GM23248 (cell line): ENCODE data around the gene AHRR. TPM values are rescaled to one million over a fixed set of nuclear protein-coding genes. Genes with fewer than 3 reads are reported as not detected.
"Not testable (repeated sequence)": the region's sequence is repeated elsewhere in the genome, so short reads cannot be mapped to it uniquely, and the experiment has no call there.

Experiments
- DNase-seq: peaks from one replicate; pipeline ENCODE4 v3.0.0-alpha.2; 2015
- H2AFZ ChIP-seq: fragments of 200-600 bp; sonication (generic); 2 replicates; pipeline ENCODE4 v1.6.1; 2016; ENCODE audit warnings: antibody characterized with exemption
- H3F3A ChIP-seq: fragments of 200-600 bp; sonication (generic); 2 replicates; pipeline ENCODE4 v1.6.1; 2016; ENCODE audit warnings: mild to moderate bottlenecking, antibody characterized with exemption, mixed run types; ENCODE audit not compliant: insufficient read depth
- H3K27ac ChIP-seq: fragments of 200-600 bp; sonication (generic); 2 replicates; pipeline ENCODE4 v1.5.1; 2016; ENCODE audit warnings: mild to moderate bottlenecking
- H3K27me3 ChIP-seq: fragments of 200-600 bp; sonication (generic); replicated peaks from 2 replicates; pipeline ENCODE4 v1.6.1; 2016; ENCODE audit warnings: mild to moderate bottlenecking; ENCODE audit not compliant: insufficient read depth
- H3K36me3 ChIP-seq: fragments of 200-600 bp; sonication (generic); 2 replicates; pipeline ENCODE4 v1.6.1; 2016; ENCODE audit warnings: low read depth, mild to moderate bottlenecking
- H3K4me1 ChIP-seq: fragments of 200-600 bp; sonication (generic); 2 replicates; pipeline ENCODE4 v1.6.1; 2016; ENCODE audit warnings: mild to moderate bottlenecking; ENCODE audit not compliant: insufficient read depth
- H3K4me2 ChIP-seq: fragments of 200-600 bp; sonication (generic); one replicate; pipeline ENCODE4 v1.6.1; 2016; ENCODE audit warnings: mild to moderate bottlenecking; ENCODE audit not compliant: unreplicated experiment
- H3K4me3 ChIP-seq: fragments of 200-600 bp; sonication (generic); 2 replicates; pipeline ENCODE4 v1.5.1; 2016; ENCODE audit warnings: mild to moderate bottlenecking
- H3K79me2 ChIP-seq: fragments of 200-600 bp; sonication (generic); 2 replicates; pipeline ENCODE4 v1.6.1; 2016; ENCODE audit warnings: mild to moderate bottlenecking; ENCODE audit not compliant: insufficient read depth
- H3K9ac ChIP-seq: fragments of 200-600 bp; sonication (generic); 2 replicates; pipeline ENCODE4 v1.6.1; 2016; ENCODE audit warnings: mild to moderate bottlenecking
- H3K9me2 ChIP-seq: fragments of 200-600 bp; sonication (generic); 2 replicates; pipeline ENCODE4 v1.6.1; 2016; ENCODE audit warnings: mixed run types, mild to moderate bottlenecking, moderate library complexity; ENCODE audit not compliant: insufficient read depth
- H3K9me3 ChIP-seq: fragments of 200-600 bp; sonication (generic); one replicate; pipeline ENCODE4 v1.6.1; 2017; ENCODE audit warnings: low read depth
- H4K20me1 ChIP-seq: fragments of 200-600 bp; sonication (generic); 2 replicates; pipeline ENCODE4 v1.6.0; 2016; ENCODE audit not compliant: insufficient read depth
- EZH2 ChIP-seq: fragments of 200-600 bp; sonication (generic); IDR thresholded peaks from 2 replicates; pipeline ENCODE4 v1.6.1; 2018; ENCODE audit warnings: antibody characterized with exemption, mild to moderate bottlenecking; ENCODE audit not compliant: insufficient read depth, poor library complexity, severe bottlenecking
- EZH2phosphoT487 ChIP-seq: fragments of 200-600 bp; sonication (generic); IDR thresholded peaks from 2 replicates; pipeline ENCODE4 v1.6.1; 2018; ENCODE audit warnings: antibody characterized with exemption, moderate library complexity, mild to moderate bottlenecking, low read depth; ENCODE audit not compliant: insufficient read depth
- WGBS, 2 experiments: methylation state at CpG; one replicate each; pipeline ENCODE4 v1.1.6; 2015 to 2017; ENCODE audit warnings: low lambda C conversion rate in 2 of 2, low coverage in 1 of 2; ENCODE audit errors: missing lambda C conversion rate in 2 of 2; 5-methylcytosine and 5-hydroxymethylcytosine counted together
- in situ Hi-C: fragments of 300-500 bp; cut with MboI; formaldehyde crosslinking; loops from 2 replicates; pipeline ENCODE4 v1.15.0; 2020
- polyA plus RNA-seq: library from polyadenylated mRNA; unstranded; fragments of >200 nt; fragmentation: Nextera tagmentation; extraction: Ambion mirVana; gene quantifications from 2 replicates; pipeline ENCODE4 v1.2.1, GENCODE V29; 2016
- total RNA-seq: library from RNA; depleted of rRNA; stranded (reverse); fragments of >200 nt; shearing (Covaris generic); gene quantifications from 2 replicates; pipeline ENCODE4 v1.2.3, GENCODE V29; 2014

The AHRR gene
- total and polyA plus RNA-seq, 2 experiments from 2014 or later: 13.2 to 33.7 TPM

- peak overlapping the region; percentile 91 for H3K9ac ChIP-seq
- in situ Hi-C loops: no loop called here
- no peaks in the 10 kb centered on the region for H3K9me2 ChIP-seq
- H3K79me2 ChIP-seq: peaks cover 9% of the 10 kb centered on the region; the same call in 1 of the 2 replicates
- H3K4me1 ChIP-seq: no peaks in the 10 kb centered on the region; the same call in 1 of the 2 replicates
- peak; percentile 71 for DNase-seq
- no peaks in the 10 kb centered on the region for H3K36me3 ChIP-seq
- H3K9me3 ChIP-seq: no peaks in the 10 kb centered on the region
- no peaks in the 10 kb centered on the region for H3F3A ChIP-seq
- peak overlapping the region; percentile 88 for H3K4me3 ChIP-seq
- WGBS, 2 experiments: 4 to 8% methylated on average over 15 to 25 of the region's 30 CpGs
- H3K4me2 ChIP-seq: peak overlapping the region; percentile 83
- H4K20me1 ChIP-seq: no peaks in the 10 kb centered on the region
- H3K27ac ChIP-seq: peak overlapping the region; percentile 63
- no peak for TF ChIP-seq EZH2
- TF ChIP-seq EZH2phosphoT487: no peak
- H2AFZ ChIP-seq: peak overlapping the region; percentile 72
- peaks cover 21% of the 10 kb centered on the region for H3K27me3 ChIP-seq
Observed at GRCh38 chr5:472076-472655, 150.7 kb downstream of the AHRR start.

- peak overlapping the region; percentile 94 for H3K4me2 ChIP-seq
- H3K9ac ChIP-seq: peak overlapping the region; percentile 91
- H3K9me3 ChIP-seq: no peaks in the 10 kb centered on the region
- no peaks in the 10 kb centered on the region for H4K20me1 ChIP-seq
- TF ChIP-seq EZH2 (no peak), EZH2phosphoT487 (no peak)
- no peaks in the 10 kb centered on the region for H3K9me2 ChIP-seq
- in situ Hi-C loops: no loop called here
- 0 to 1% methylated on average over 18 to 75 of the region's 137 CpGs for WGBS, 2 experiments
- H3F3A ChIP-seq: no peaks in the 10 kb centered on the region
- H3K79me2 ChIP-seq: peaks cover 9% of the 10 kb centered on the region; the same call in 1 of the 2 replicates
- peak overlapping the region; percentile 76 for H2AFZ ChIP-seq
- peak overlapping the region; percentile 63 for H3K27ac ChIP-seq
- H3K36me3 ChIP-seq: no peaks in the 10 kb centered on the region
- peak; percentile 94 for DNase-seq
- H3K4me1 ChIP-seq: no peaks in the 10 kb centered on the region; the same call in 1 of the 2 replicates
- H3K27me3 ChIP-seq: peaks cover 27% of the 10 kb centered on the region
- peak overlapping the region; percentile 88 for H3K4me3 ChIP-seq
Observed at GRCh38 chr5:472656-473550, 151.4 kb downstream of the AHRR start.

- no peak overlapping the region for H3K27ac ChIP-seq
Observed at GRCh38 chr5:473551-474192, 152.2 kb downstream of the AHRR start.

GRCh38 chr5:474232-474839 is 152.8 kb downstream of the AHRR start:
- H3K79me2 ChIP-seq, in situ Hi-C loops: not testable (repeated sequence)

More at GRCh38 chr5:473551-474192, 152.2 kb downstream of the AHRR start:
- Histone ChIP-seq H3K36me3 (no peaks in the 10 kb centered on the region), H4K20me1 (no peaks in the 10 kb centered on the region), H2AFZ (peak overlapping the region; percentile 76), H3K4me1 (no peaks in the 10 kb centered on the region; the same call in 1 of the 2 replicates), H3K9ac (peak overlapping the region; percentile 77), H3K4me2 (peak overlapping the region; percentile 94), H3K4me3 (peak overlapping the region; percentile 88), H3K9me2 (no peaks in the 10 kb centered on the region), H3K9me3 (no peaks in the 10 kb centered on the region), H3F3A (no peaks in the 10 kb centered on the region), H3K79me2 (peaks cover 9% of the 10 kb centered on the region; the same call in 1 of the 2 replicates), H3K27me3 (peaks cover 27% of the 10 kb centered on the region)
- TF ChIP-seq EZH2 (no peak), EZH2phosphoT487 (no peak)
- peak; percentile 67 for DNase-seq
- WGBS, 2 experiments: 2% methylated on average over 26 of the region's 44 CpGs
- in situ Hi-C loops: no loop called here

More at GRCh38 chr5:474232-474839, 152.8 kb downstream of the AHRR start:
- not testable (repeated sequence) for H3K9me3 ChIP-seq, H4K20me1 ChIP-seq, H3K36me3 ChIP-seq, H3F3A ChIP-seq, H3K27ac ChIP-seq, H3K9me2 ChIP-seq, H3K4me1 ChIP-seq, DNase-seq
- 3% methylated on average over 26 of the region's 50 CpGs; no CpG with 5 or more reads in 1 of the 2 experiments for WGBS, 2 experiments
- peak overlapping the region; percentile 76; the same call in 1 of the 2 replicates for H2AFZ ChIP-seq
- H3K27me3 ChIP-seq: peaks cover 27% of the 10 kb centered on the region
- 0 out of 2 replicates have a peak overlapping the region, but pooled peaks have one; percentile 77 for H3K9ac ChIP-seq
- H3K4me3 ChIP-seq: peak overlapping the region; percentile 88
- H3K4me2 ChIP-seq: peak overlapping the region; percentile 94
